Cortex of kidney (tissue), 1 donor: Measurements from ENCODE around the gene TNFAIP8L2.

ENCODE experiments used
- DNase-seq: peaks from one replicate; lab custom pipeline; 2025; lab: John Stamatoyannopoulos, UW

The TNFAIP8L2 gene

DNA sequence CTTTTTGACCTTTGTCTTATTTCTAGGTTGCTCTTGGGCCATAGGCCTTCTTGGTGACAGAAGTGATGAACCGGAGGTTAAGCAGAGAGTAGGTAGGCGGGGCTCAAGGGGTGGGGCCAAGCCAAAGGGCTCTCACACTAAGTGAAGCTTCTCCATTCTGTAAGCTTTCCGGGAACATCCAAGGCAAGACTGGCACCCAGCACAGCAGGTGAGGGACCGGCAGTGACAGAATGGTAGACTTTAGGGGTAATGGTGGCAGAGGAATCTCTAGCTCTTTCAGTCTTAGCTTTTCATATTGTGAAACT is at the start of gene TNFAIP8L2:
TSS of gene TNFAIP8L2 (plus strand) at position 135 of the 305 bp plus-strand sequence. CDS start 2,049 bp downstream, outside the sequence.
- DNase-seq = no peak

DNA sequence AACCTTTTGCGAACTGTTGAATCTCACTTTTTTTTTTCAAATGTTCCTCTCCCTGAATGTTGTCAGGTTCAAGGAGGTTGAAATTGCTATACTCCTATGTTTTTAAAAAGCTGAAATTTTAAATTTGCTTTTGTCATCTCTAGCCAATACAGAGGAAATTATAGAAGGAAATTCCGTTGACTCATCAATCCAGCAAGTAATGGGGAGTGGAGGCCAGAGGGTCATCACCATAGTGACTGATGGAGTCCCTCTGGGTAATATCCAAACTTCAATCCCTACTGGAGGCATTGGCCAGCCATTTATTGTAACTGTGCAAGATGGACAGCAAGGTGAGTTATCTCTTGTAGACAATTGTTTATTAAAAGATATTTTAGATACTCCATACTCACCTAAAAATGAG is 49.6 kb upstream of the TNFAIP8L2 start:
- no peak for DNase-seq

DNA sequence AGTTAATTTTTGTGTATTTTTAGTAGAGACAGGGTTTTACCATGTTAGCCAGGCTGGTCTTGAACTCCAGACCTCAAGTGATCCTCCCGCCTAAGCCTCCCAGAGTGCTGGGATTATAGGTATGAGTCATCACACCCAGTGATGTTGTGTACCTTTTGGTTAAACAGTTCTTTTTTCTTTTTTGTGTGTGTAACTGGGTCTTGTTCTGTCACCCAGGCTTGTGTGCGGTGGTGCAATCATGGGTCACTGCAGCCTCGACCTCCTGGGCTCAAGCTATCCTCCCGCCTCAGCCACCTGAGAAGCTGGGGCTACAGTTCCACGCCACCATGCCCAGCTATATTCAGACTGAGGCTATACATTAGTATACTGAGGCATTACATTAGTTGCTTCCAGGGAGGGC is 48.1 kb upstream of the TNFAIP8L2 start:
- no peak for DNase-seq

DNA sequence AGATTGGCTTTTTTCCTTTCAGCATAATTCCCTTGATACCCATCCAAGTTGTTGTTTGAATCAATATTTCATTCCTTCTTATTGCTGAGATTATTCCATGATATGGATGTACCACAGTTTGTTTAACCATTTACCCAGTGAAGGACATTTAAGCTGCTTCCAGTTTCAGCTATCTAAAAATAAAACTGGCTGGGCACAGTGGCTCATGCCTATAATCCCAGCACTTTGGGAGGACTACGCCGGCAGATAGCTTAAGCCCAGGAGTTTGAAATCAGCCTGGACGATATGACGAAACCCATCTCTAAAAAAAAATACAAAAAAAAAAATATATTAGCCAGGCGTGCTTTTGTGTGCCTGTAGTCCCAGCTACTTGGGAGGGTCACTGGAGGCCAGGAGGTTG is 42.6 kb upstream of the TNFAIP8L2 start:
- no peak for DNase-seq

DNA sequence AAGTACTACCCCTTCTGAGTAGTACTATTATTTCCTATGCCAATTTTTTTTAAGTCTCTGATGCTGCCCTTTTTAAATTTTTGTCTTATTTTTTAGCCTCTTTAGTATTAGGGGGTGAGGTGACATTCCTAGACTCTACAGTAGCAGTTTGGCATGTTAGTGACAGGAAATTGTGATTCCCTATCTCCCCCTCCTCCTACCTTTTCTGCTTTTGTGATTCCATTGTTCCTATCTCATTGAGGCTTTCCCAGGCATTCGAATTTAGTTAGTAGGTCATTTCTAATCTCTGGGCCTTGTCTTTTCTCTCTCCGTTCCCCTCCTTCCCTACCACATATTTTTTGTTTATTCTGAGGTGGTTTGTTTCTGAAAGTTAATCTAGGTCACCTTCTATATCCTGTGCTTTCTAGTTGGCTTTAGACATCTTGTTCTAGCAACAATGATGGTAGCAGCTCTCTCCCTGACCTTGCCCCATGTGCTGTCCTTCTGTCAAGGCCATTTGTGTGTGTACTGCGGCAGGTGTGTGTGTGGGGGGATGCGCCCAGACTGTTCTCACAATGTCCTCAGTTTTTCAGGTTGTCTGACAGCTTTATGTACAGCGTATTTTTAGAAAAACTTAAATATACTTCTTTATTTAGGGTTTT is 31.6 kb upstream of the TNFAIP8L2 start:
- no peak for DNase-seq

DNA sequence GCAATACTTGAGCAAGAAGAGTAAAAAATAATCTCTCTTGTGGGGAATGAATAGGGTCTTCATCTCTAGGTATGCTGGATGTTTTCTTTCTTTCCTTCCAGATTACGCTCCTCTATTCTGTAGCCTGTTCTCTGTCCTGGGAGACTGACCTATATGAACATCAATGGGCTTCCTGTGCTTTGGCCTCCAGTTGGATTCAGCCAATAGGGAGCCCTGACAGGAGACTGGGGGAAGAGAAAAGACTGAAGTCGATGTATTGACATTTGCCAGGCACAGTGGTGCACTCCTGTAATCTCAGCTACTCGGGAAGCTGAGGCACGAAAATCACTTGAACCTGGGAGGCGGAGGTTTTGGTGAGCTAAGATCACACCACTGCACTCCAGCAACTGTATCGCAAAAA is 27.6 kb upstream of the TNFAIP8L2 start:
- no peak for DNase-seq

DNA sequence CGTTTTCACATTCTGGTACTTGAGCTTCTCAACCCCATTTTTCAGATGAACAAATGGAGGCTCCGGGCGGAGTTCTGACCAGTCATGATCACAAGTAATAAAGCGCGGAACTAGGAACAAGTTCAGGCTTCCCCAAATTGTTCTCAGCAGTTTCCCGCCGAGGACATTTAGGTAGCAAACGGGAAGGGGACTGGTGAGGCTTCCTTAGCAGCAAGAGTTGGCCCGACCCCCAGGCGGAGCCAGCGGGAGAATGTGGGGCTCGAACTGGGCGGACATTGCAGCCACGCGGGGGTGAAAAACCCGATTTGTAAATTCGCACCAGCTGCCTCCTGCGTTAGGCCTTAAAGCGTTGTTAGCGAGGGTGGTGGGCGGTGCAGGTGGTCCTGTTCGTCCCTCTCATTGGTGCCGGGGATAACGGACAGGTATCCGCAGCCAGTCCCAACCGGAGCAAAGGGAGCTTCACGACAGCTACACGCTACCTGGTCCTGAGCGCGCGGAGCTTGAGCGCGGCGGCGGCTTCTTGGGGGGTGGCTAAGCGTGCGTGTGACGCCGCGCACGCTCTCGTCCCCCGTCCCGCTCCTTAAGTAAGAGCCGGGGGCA is 25.4 kb upstream of the TNFAIP8L2 start:
- no peak for DNase-seq

DNA sequence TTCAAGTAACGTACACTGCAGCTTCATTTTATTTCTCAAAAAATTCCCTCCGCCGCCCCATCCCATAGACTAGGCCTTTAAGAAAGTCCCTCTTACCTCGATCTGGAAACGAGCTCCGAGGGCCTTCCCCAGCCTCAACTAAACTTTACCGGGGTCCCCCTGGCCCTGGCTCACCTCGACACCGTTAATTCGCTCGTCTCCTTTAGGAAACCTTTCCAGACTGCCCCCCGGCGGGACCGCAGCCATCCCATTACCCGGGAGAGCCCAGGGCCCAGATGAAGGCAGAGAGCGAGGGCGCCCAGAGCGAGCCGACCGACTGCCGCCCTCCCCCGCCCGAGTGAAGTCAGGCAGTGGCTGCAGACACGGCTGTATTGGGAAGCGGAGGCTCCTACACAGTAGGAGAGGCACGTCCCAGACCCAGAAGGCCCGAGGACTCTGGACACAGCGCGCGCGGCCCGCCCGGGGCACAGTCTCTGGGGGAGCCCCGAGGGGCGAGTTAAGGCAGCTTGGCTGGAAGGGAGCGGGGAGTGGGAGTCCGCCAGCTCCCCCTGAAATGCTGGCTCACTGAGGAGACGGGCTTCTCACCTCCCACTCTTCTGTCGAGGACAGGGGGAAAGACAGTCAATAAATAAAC is 24.6 kb upstream of the TNFAIP8L2 start:
- no peak for DNase-seq

DNA sequence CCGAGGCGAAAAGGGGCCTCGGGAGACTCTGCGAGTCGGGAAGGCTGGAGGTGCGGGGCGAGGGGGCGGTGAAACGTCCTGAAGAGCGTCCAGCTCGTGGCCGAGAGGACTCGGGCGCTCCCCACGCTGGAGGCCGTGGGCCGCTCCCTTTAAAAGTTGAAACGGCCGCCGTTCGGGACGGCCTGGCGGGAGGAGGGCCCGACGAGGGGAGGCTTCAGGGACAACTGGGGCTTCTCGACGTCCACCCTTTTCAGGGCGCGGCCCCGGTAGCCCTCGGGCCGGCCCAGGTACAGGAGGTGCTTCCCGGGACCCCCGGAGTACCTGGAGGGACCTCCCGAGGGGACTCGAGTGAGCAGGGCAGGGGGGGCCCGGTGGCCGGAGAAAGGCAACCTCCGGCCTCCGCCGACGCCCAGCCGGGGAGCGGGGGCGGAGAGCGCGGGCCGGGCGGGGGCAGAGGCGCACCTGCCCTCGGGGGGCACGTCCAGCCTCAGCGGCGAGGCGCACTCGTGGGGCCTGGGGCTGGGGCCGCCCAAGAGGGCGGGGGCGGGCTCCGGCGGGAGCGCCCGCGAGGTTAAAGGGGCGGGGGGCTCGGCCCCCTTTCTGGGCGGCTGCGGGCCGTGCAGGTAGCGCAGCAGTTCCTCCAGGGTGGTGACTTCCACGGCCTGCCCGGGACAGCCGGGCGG is 24.0 kb upstream of the TNFAIP8L2 start:
- DNase-seq = no peak

DNA sequence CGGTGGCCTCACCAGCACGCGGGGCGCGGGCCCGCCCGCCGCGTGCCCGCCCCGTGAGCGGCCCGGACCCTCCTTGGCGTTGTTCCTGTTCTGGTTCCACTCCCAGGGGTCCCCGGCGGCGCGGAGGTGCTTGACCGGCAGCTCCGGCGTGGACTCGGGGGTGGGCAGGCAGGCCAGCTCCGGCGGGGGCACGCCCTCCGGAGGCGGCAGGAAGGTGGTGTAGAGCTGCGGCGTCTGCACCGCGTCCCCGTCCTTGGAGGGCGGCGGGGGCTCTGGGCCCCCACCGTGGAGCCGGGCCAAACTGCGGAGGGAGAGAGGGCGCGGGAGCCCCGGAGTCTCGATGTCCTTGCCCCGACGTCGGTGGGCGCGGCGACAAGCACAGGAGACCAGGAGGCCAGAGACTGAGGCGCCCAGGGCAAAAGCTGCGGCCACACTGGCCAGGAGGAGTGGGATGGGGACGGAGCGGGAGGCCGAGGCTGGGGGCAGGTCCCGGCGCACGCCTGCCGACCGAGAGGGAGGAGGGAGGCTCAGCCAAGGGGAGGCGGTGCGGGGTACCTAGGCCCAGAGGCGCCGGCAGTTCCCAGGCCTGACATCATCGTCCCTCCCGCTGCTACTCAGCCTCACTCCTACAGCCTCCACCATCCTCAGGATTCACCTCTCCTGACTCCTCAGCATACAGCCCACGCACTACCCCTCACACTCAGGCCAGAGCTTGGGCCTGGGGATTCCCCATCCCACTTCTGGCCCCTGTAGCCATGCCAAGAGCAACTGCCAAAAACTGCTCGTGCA is 23.2 kb upstream of the TNFAIP8L2 start:
- no peak for DNase-seq

DNA sequence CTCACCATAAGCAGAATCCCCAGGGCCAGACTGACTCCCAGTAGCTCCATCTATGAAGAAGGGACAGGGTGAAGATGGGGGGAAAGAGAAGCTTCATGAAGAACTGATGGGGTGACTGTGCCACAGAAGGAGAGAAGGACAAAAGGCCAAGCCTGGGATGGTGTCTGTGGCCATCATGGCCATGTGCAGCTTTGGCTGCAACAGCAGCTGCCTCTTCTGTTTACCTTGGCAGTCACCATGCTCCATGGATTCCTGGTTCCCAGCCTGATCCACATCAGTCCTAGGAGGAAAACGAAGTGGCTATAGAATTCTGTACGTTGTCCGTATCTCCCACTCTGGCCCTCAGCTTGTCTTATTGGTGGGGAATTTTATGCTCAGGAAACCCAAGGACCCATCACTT is 22.1 kb upstream of the TNFAIP8L2 start:
- no peak for DNase-seq

DNA sequence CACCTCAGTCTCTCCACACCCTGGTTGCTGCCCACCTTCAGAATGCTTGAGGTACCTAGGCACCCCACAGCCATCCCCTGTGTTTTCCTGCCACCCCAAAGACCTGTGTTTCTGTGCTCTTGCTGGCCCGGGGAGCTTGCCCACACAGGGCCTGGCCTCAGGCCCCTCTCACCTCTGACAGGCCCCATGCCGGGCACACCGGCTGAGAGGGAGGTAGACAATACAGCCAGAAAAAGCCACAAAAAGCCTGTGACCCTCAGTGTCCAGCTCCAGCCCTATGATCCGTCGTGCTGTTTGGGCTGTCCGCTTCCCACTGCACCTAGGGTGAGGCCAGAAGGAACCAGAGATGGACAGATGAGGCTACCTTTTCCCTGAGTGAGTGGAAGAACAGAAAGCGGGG is 21.5 kb upstream of the TNFAIP8L2 start:
- no peak for DNase-seq

DNA sequence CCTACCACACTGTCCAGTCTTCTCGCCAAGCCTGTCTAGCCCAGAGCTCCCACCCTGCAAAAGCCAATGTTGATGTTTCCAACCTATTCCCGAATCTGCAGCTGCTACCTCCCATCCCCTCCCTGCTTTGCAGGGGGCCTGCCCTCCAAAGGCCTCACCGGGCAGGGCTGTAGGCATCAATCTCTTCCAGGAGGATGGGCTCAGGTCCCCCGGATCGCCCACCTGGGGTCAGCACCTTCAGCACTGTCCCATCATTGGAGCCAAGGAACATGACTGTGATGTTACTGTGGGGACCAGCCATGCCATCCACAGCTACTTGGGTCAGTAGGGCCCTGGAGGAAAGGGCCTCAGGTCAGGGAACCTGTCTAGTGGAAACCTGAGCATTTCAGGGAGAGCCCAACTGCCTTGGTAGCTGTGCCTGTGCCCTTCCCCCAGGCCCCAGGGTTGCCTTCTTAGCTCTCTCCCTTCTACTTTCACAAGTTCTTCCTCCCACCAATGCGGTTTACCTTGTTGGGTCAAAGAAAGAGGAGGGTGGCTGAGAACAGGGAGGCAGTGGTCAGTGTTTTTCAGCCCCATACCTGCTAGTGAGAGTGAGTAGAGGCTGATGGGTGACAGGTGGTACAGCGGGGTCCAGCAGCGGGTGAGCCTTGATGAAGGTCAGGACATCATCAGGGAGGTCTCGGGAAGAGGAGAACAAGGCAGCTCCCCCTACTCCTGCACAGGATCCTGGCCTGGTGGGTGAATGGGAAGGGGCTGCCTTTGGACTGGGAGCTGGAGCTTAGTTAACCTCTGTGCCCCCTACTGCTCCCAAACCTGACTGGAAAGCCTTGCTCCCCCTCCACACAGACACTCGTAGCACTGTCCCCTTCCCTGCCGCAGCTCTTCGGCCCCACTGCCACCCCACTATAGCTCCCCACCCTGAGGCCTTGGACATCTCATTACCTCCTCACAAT is 20.7 kb upstream of the TNFAIP8L2 start:
- no peak for DNase-seq

DNA sequence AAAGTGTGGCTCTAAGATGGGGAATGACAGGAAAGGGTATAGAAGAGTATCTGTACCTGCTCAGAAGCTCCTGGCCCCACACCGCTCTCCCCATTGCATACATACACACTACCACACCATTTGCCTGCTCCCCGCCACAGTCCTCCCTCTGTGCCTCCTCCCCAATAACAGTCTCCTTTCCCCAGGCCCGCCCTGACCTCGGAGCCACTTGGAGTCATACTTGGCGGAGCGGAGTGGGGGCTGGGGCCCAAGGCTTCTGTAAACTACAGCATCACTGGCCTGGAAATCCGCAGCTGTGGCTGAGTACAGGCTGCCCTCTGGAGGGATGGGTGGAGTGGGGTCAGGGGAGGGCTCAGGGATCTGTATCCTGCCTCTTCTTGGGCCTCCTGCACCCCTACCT is 18.7 kb upstream of the TNFAIP8L2 start:
- no peak for DNase-seq

DNA sequence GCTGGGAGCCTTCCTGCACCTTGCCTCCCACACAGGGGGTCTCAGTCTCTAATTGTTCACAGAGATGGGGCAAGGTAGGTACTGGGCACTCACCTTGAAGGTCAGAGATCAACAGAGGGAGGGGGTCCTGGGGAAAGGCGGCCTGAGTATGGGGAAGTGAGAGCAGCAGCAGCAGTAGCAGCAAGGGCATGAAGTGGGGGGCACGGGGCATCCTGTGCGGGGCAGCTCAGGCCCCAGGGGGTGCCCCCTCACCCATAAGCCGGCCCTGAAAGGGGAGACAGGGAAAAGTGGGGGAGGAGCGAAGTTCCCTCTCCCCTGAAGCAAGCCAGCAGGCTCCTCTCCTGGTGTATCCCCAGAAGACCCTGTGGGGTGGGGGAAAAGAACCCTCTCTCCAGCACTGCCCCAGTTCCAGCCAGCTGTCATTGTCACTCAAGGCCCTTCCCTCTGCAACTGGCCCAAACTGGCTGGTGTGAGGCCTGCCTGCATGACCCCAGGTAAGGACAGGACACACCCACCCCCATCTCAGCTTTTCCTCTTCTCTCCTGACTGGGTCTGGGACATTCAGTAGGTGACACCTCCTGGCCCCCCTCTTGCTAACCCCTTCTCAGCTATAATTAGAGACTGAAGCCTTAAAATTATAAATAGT is 13.9 kb upstream of the TNFAIP8L2 start:
- no peak for DNase-seq

DNA sequence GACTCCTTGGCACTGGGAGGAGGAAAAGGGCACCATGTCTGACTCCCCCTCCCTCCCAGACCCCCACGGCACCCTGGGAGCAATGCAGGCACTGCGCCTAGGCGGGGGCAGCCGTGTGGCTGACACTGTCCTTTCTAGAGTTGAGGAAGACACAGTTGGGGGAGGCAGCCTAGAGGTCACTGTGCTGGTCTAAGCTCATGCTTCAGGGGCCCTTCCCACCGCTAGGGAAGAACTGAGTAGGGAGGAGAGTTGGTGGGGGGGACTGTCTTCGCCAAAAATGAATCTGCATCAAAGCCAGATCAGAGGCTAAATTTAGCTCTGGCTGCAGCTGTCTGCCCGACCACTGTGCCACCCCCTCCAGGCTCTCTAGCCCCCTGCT is 13.4 kb upstream of the TNFAIP8L2 start:
- no peak for DNase-seq

DNA sequence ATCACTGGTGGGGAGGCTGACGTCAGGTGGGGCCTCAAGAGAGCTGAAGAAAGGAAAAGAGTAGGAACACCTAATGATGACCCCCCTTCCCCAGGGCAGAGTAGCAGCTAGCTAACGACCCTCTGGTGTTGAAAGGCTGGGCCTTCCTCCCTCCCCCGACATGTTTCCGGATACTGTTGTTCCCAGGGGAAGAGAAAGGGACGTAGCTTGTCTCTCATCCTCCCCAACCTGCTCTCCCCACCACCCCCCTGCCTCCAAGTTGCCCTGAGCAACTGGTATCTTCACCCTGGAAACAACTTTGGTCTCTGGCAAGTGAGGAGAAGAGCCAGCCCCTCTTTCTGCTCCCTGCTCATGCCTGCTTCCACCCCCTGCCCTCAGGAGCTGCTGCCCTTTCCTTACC is 12.5 kb upstream of the TNFAIP8L2 start:
- DNase-seq = no peak

DNA sequence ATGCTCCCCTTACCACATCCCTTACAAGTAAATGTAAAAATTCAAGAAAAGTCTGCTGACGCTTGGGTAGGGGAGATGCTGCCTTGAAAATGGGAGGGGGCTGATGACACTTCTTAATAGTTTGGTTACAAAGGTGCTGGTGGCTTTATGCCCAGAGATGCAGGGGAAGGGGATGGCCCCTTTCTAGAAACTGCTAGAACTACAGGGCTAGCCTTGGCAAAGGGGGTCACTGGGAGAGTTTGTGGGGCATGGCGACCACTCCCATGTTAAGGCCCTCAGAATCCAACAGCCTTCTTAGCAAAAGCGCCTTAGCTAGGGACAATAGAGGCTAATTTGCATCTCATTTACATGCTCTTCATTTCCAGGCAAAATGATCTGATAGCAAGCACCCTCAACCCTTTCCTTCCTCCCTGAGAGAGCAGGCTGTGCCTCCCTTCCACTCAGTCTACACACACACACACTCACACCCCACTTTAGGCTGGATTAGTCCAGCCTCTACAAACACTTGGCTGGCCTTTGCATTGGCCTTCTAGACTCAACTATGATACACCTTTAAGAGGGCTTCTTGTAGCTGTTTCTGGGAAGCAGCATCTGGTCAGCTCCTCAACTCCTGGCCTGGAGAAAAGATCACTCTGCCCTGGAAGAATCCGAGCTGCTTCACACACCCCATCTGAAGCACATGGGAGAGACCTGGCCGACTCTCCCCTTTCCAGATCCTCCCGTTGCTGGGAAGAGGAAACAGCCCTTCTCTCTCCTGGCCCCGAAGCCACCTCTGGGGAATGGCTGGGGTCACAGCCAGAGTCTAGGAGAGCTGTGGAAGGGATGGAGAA is 11.8 kb upstream of the TNFAIP8L2 start:
- no peak for DNase-seq

DNA sequence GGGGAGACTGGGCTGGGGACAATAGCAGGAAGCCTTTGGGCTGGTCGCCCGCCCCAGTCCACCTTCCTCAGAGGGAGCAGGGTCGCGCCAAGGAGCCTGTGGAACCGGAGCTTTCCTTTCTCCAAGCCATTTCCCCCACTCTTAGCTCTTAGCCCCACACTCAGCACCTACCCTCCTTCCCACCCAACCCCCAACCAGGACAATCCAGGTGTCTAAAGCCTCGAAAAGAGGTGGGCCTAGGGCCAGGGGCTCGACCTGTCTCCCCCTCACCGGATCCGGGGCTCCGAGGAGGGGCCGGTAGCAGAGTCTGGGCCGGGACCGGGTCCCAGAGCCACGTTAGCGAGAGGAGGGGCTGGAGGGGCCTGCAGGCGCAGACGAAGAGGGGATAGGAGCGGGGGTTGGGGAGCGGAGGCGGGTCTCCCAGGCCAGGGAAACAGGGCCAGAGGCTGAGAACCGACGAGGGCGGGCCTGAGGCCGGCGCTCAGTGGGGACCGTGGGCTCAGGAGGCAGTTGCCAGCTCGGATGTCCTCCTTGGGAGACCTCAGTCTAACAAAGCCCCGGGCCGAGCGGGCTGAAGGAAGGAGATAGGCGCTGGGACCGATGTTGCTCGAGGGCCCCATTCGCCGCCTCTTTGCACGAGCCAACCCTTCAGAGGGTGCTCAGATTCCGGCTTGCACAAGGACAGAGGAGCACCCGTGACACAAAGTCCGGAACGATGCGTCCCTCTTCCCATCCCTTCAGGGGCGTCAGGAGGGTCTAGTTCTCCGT is 11.0 kb upstream of the TNFAIP8L2 start:
- no peak for DNase-seq
